Left ventricle myocardium superior (tissue), 1 donor: Measurements from ENCODE around the gene GALNT2. TPM values are rescaled to one million over a fixed set of nuclear protein-coding genes. Genes with fewer than 3 reads are reported as not detected.

Experiments used
- ATAC-seq: fragments of 200-7000 bp; cut with Tn5 transposase; one replicate; pipeline ENCODE4 v1.9.1; 2020; ENCODE audit warnings: mild to moderate bottlenecking, moderate library complexity
- DNase-seq: peaks from one replicate; pipeline ENCODE4 v3.0.0-alpha.2; 2020
- intact Hi-C: fragments of 100-400 bp; cut with micrococcal nuclease; formaldehyde crosslinking; loops from one replicate; pipeline ENCODE4 v1.11.0; 2022
- total RNA-seq: library from RNA; stranded (reverse); fragmentation: NEBNext Ultra II Directional; extraction: Animal tissue kit (Norgen Biotek cat#: 25700); gene quantifications from one replicate; pipeline ENCODE4 v1.2.1, GENCODE V29; 2021
- donor health status: DM: no; HTN: yes; CAD: no; lungs with severe emphysema.

Gene GALNT2
- total RNA-seq, 1 donor from 2014 or later: 22.0 TPM

DNA sequence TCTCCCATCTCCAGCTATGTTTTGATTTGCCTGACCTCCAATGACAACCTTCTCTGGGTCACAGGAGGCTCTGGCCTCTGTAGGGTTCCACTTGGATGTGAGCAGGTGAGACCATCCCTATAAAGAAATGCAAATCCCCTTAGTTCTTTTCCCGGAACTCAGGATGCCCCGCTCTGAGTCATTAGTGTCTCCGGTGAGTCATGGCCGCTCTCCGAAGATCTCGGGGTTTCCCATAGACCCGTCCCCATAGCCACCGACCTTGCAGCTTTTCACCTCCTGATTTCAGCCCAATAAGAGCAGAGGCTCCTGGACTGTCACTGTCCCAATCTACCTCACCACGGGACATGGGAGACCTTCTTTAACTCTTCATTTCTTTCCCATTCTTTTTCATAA is 260.9 kb downstream of the GALNT2 start:
- no peak for ATAC-seq
- intact Hi-C loops: no loop called here
- DNase-seq: no peak

DNA sequence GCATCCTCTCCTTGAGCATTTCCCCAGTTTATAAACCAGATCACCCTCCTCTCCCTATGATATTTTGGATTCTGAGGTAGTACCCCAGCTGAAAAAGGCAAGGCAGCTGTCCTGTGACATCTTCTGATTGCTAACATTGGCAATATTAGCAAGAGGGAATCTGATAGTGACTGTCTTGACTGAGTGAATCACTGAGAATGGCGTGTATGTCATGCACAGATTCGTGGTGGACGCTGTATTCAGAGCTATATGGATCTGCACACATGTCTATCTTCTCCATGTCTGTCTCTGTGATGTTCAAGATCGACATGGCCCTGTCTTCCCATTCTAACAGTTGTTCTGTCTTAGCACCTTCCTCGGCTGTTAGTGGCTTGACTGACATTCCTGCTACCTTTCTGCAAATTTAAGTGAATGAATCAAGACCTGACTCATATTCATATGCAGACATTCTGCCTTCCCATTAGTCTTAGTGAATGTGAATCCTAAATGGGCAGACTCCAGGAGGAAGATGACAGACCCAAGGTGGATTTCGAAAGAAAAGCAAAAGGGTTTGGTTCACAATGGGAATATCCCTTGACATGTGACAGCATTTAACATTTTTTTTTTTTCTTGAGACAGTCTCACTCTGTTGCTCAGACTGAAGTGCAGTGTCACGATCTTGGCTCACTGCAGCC is 261.4 kb downstream of the GALNT2 start:
- no peak for ATAC-seq
- intact Hi-C loops: no loop called here
- no peak for DNase-seq

- ATAC-seq: no peak
- DNase-seq: no peak
- intact Hi-C loops: no loop called here
These were observed 263.1 kb downstream of the GALNT2 start for GRCh38 chr1:230330157-230330556.
